ENCODE data around the gene CKAP2. TPM values are rescaled to one million over a fixed set of nuclear protein-coding genes. Genes with fewer than 3 reads are reported as not detected.

Gene CKAP2
- total RNA-seq, 2 experiments from 2014 or later, result 51.5 to 54.3 TPM

DNA sequence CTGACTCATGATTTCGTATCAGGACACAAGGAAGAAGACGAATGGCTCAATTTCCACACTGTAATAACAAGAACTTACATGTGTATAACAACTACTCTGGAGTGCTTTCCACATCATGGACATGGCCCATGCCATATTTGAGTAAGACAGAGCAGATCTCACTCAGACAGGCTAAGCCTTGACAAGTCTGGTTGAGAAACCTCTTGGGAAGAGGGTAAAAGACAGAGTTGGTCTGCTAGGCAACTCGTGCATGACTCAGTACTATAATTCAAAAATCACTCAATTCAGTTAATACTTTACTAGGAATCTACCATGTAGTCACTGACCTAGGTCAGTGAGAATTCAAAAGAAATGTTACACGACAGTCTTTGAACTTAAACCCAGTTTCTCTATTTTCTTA is 43.6 kb upstream of the CKAP2 start:
- DNase-seq (no peak), ATAC-seq (no peak)
- Mint-ChIP-seq H3K36me3 (ENCODE audit: low read depth) (peaks cover 16% of the 10 kb centered on the region), H3K27ac (no peak overlapping the region), H3K4me3 (no peak overlapping the region), H3K27me3 (no peaks in the 10 kb centered on the region), H3K9me3 (no peaks in the 10 kb centered on the region), H3K4me1 (ENCODE audit: low read depth) (no peaks in the 10 kb centered on the region)
- TF ChIP-seq, protein P1, sequence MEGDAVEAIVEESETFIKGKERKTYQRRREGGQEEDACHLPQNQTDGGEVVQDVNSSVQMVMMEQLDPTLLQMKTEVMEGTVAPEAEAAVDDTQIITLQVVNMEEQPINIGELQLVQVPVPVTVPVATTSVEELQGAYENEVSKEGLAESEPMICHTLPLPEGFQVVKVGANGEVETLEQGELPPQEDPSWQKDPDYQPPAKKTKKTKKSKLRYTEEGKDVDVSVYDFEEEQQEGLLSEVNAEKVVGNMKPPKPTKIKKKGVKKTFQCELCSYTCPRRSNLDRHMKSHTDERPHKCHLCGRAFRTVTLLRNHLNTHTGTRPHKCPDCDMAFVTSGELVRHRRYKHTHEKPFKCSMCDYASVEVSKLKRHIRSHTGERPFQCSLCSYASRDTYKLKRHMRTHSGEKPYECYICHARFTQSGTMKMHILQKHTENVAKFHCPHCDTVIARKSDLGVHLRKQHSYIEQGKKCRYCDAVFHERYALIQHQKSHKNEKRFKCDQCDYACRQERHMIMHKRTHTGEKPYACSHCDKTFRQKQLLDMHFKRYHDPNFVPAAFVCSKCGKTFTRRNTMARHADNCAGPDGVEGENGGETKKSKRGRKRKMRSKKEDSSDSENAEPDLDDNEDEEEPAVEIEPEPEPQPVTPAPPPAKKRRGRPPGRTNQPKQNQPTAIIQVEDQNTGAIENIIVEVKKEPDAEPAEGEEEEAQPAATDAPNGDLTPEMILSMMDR (IDR thresholded peaks at IDR 0.05), result no peak
- intact Hi-C loops (cut with micrococcal nuclease), result no loop called here
- POLR2A ChIA-PET, result no interaction called here
- CTCF ChIA-PET, result no interaction called here

GRCh38 chr13:52412128-52412527 is 43.1 kb upstream of the CKAP2 start:
- ChIA-PET CTCF (no interaction called here), POLR2A (no interaction called here)
- Mint-ChIP-seq H3K4me3 (no peak overlapping the region), H3K9me3 (no peaks in the 10 kb centered on the region), H3K27ac (no peak overlapping the region), H3K36me3 (ENCODE audit: low read depth) (peaks cover 17% of the 10 kb centered on the region), H3K4me1 (ENCODE audit: low read depth) (no peaks in the 10 kb centered on the region), H3K27me3 (no peaks in the 10 kb centered on the region)
- intact Hi-C loops (cut with micrococcal nuclease), result no loop called here
- TF ChIP-seq, protein P1 (IDR thresholded peaks at IDR 0.05), result no peak
- DNase-seq (no peak), ATAC-seq (no peak)

DNA sequence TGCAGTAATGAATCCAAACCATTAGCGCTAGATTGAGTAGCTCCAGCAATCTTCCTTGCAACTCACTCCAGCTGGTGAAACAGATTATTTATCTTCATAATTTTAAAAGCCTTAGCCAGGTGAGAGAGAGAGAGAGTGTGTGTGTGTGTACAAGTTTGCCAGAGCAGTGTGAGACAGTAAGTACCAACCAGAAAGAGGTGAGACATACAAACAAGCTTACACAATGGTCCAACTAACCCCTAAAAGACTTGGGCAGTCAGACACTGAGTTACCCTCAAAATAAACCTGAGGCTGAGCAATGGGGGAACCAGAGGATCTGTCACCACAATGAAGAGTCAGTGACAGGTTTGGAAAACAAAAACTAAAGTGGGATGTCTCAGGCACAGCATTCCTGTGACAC is 41.2 kb upstream of the CKAP2 start:
- H3K27me3 Mint-ChIP-seq, result no peaks in the 10 kb centered on the region
- TF ChIP-seq, protein P1 (IDR thresholded peaks at IDR 0.05), result no peak
- DNase-seq (no peak), ATAC-seq (no peak)
- intact Hi-C loops (cut with micrococcal nuclease), result no loop called here
- POLR2A ChIA-PET, result no interaction called here
- CTCF ChIA-PET, result no interaction called here
- H3K9me3 Mint-ChIP-seq, result no peaks in the 10 kb centered on the region
- no peaks in the 10 kb centered on the region for H3K4me1 Mint-ChIP-seq (ENCODE audit: low read depth)
- peaks cover 27% of the 10 kb centered on the region for H3K36me3 Mint-ChIP-seq (ENCODE audit: low read depth)
- no peak overlapping the region for H3K4me3 Mint-ChIP-seq
- no peak overlapping the region for H3K27ac Mint-ChIP-seq

DNA sequence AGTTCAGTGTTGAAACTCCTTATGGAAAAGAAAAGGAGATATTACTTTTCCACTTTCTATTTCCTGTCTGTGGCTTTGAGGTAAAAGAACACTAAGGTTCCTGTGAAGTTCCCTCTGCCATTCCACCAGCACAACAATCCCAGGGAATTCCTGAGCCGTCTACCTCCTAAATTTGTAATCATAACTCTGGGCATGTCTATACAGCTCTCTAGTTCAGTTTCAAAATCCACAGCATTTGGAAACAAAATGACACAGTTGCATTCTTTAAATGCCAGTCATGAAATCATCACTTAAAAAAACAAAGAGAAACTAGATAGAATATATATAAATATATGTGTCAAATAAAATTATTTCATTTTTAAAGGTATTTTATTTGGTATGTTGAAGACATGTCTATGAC is 40.3 kb upstream of the CKAP2 start:
- POLR2A ChIA-PET, result no interaction called here
- Mint-ChIP-seq H3K4me1 (ENCODE audit: low read depth) (no peaks in the 10 kb centered on the region), H3K27me3 (no peaks in the 10 kb centered on the region), H3K4me3 (no peak overlapping the region), H3K27ac (no peak overlapping the region), H3K36me3 (ENCODE audit: low read depth) (peaks cover 25% of the 10 kb centered on the region), H3K9me3 (no peaks in the 10 kb centered on the region)
- DNase-seq (no peak), ATAC-seq (no peak)
- intact Hi-C loops (cut with micrococcal nuclease), result no loop called here
- TF ChIP-seq, protein P1 (IDR thresholded peaks at IDR 0.05), result no peak
- CTCF ChIA-PET, result no interaction called here

DNA sequence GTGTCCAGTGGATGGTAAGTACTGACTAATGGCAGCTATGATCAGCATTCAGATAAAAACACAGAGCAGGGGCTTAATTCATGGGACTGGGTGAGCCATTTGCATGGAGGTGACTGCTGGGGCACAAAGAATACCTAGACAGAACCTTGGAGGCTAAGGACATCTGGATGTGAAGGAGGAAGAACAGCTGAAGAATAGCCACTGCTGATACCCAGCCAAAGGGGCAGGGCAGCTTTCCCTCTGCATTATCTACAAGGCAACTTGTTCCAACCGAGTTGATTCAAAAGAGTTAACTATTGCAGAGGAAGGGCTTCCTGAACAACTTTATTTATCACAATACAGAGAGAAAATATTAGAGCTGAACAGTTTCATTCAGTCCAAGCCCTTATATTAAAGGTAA is 36.2 kb upstream of the CKAP2 start:
- ChIA-PET CTCF (no interaction called here), POLR2A (no interaction called here)
- Mint-ChIP-seq H3K27me3 (no peaks in the 10 kb centered on the region), H3K27ac (no peak overlapping the region), H3K4me3 (no peak overlapping the region), H3K9me3 (no peaks in the 10 kb centered on the region), H3K36me3 (ENCODE audit: low read depth) (peaks cover 35% of the 10 kb centered on the region), H3K4me1 (ENCODE audit: low read depth) (no peaks in the 10 kb centered on the region)
- ATAC-seq, result no peak
- DNase-seq, result no peak
- intact Hi-C loops (cut with micrococcal nuclease), result no loop called here
- TF ChIP-seq, protein P1 (IDR thresholded peaks at IDR 0.05), result no peak

Measured in activated CD8-positive, alpha-beta T cell treated with anti-CD3 and anti-CD28 coated beads for 36 hours (primary cell).